HepG2 (cell line): ENCODE data around the gene KCNK2. TPM values are rescaled to one million over a fixed set of nuclear protein-coding genes. Genes with fewer than 3 reads are reported as not detected.

Experiments used
- ATAC-seq: fragments of 200-7000 bp; cut with Tn5 transposase; 3 replicates; pipeline ENCODE4 v1.9.1; 2020; ENCODE audit warnings: mild to moderate bottlenecking, moderate library complexity
- BruUV-seq: library from RNA; stranded (reverse); fragments of 400-500 nt; replicated peaks from 2 replicates; lab custom pipeline; 2021; lab: Mats Ljungman, UMichigan
- CTCF ChIA-PET: fragments of 300-600 bp; formaldehyde crosslinking; extraction: SDS; loops from one replicate; lab custom pipeline; 2021; ENCODE audit warnings: low total read pairs, inconsistent platforms, low intra/inter-chr PET ratio; lab: Yijun Ruan, JAX
- POLR2A ChIA-PET: fragments of 350-600 bp; sonication (Branson Sonifier 250); formaldehyde crosslinking; loops from one replicate; lab custom pipeline; 2020; ENCODE audit warnings: antibody characterized with exemption, inconsistent platforms; lab: Yijun Ruan, JAX
- DNase-seq: peaks from one replicate; pipeline ENCODE4 v3.0.0-alpha.2; 2015; ENCODE audit warnings: low spot score
- FAIRE-seq: peaks from 3 replicates; lab custom pipeline; 2011; peaks lifted over from hg19 to GRCh38; lab: Jason Lieb, UNC
- H2AFZ ChIP-seq: one replicate; pipeline ENCODE4 v1.6.1; 2011; ENCODE audit warnings: low read length, inconsistent platforms
- H3K27ac ChIP-seq: fragments of 300-600 bp; 3 replicates; pipeline ENCODE4 v1.8.0; 2011; ENCODE audit warnings: mixed run types, mild to moderate bottlenecking, mixed read lengths, low read length, inconsistent platforms; ENCODE audit not compliant: insufficient read depth; ENCODE audit errors: extremely low read length
- H3K27me3 ChIP-seq, 2 experiments: fragments of 200-600 bp in 1 of 2; 2 replicates in 1 of 2; 3 replicates in 1 of 2; pipeline versions ENCODE4 v1.6.0 to v1.8.0; 2011; ENCODE audit warnings: low read length in 2 of 2, mild to moderate bottlenecking in 2 of 2, moderate library complexity in 2 of 2, inconsistent platforms in 1 of 2; ENCODE audit not compliant: insufficient read depth in 2 of 2, control insufficient read depth in 1 of 2
- H3K36me3 ChIP-seq, 2 experiments: fragments of 200-600 bp in 1 of 2; replicated peaks in 1 of 2; 2 replicates in 1 of 2; 3 replicates in 1 of 2; pipeline versions ENCODE4 v1.5.1 to v1.8.0; 2011; ENCODE audit warnings: low read length in 2 of 2, inconsistent platforms in 1 of 2; ENCODE audit not compliant: insufficient read depth in 2 of 2, control insufficient read depth in 1 of 2
- H3K4me1 ChIP-seq: 2 replicates; pipeline ENCODE4 v1.5.1; 2012; ENCODE audit warnings: low read length, inconsistent platforms; ENCODE audit not compliant: insufficient read depth
- H3K4me2 ChIP-seq: 2 replicates; pipeline ENCODE4 v1.6.0; 2011; ENCODE audit warnings: low read depth, low read length, inconsistent platforms
- H3K4me3 ChIP-seq, 3 experiments: fragments of 200-600 bp in 1 of 3; sonication (generic), shearing (Covaris generic) in 1 of 3; replicated peaks in 1 of 3; 2 replicates each; pipeline ENCODE4 v1.5.1; 2011 to 2016; ENCODE audit warnings: low read length in 3 of 3, inconsistent platforms in 2 of 3, low read depth in 2 of 3, mild to moderate bottlenecking in 2 of 3, control low read depth in 1 of 3, mixed read lengths in 1 of 3; ENCODE audit not compliant: insufficient read depth in 1 of 3
- H3K79me2 ChIP-seq: one replicate; pipeline ENCODE4 v1.6.1; 2011; ENCODE audit warnings: low read length, inconsistent platforms; ENCODE audit not compliant: insufficient read depth
- H3K9ac ChIP-seq: 2 replicates; pipeline ENCODE4 v1.6.0; 2011; ENCODE audit warnings: mild to moderate bottlenecking, low read depth, low read length, inconsistent platforms; ENCODE audit not compliant: insufficient read depth
- H3K9me3 ChIP-seq: 2 replicates; pipeline ENCODE4 v1.5.1; 2012; ENCODE audit warnings: mild to moderate bottlenecking, low read length
- H4K20me1 ChIP-seq: 2 replicates; pipeline ENCODE4 v1.6.0; 2011; ENCODE audit warnings: inconsistent platforms, mild to moderate bottlenecking, low read length, moderate library complexity; ENCODE audit not compliant: insufficient read depth
- EED ChIP-seq: sonication (generic); formaldehyde crosslinking; IDR thresholded peaks from 2 replicates; pipeline ENCODE4 v1.5.0; 2020; ENCODE audit warnings: mild to moderate bottlenecking, missing genetic modification reagents
- ELF3 ChIP-seq: IDR thresholded peaks from 2 replicates; pipeline ENCODE4 v1.6.1; 2016; ENCODE audit warnings: missing genetic modification reagents, missing compliant biosample characterization
- JUND ChIP-seq: sonication (generic); formaldehyde crosslinking; IDR thresholded peaks from 2 replicates; pipeline ENCODE4 v1.8.0; 2022; ENCODE audit warnings: mild to moderate bottlenecking, missing genetic modification reagents
- KLF12 ChIP-seq: sonication (generic); formaldehyde crosslinking; IDR thresholded peaks from 2 replicates; pipeline ENCODE4 v1.4.0; 2020; ENCODE audit warnings: missing genetic modification reagents, borderline replicate concordance
- NFKBIZ ChIP-seq: IDR thresholded peaks from 2 replicates; pipeline ENCODE4 v1.6.1; 2018; ENCODE audit warnings: missing genetic modification reagents, missing compliant biosample characterization
- SIN3A ChIP-seq: IDR thresholded peaks from 2 replicates; pipeline ENCODE4 v1.6.1; 2011; ENCODE audit warnings: low read depth, mild to moderate bottlenecking, control low read depth, low read length, borderline replicate concordance
- TCF7 ChIP-seq: sonication (generic); IDR thresholded peaks from 2 replicates; pipeline ENCODE4 v1.6.1; 2016; ENCODE audit warnings: antibody characterized with exemption, low read depth
- ZNF253 ChIP-seq: sonication (generic); formaldehyde crosslinking; IDR thresholded peaks from 2 replicates; pipeline ENCODE4 v1.8.0; 2022; ENCODE audit warnings: mild to moderate bottlenecking, missing genetic modification reagents, borderline replicate concordance
- ZNF737 ChIP-seq: sonication (generic); formaldehyde crosslinking; IDR thresholded peaks from 2 replicates; pipeline ENCODE4 v1.5.0; 2020; ENCODE audit warnings: missing genetic modification reagents, mild to moderate bottlenecking, borderline replicate concordance
- WGBS: methylation state at CpG from one replicate; pipeline ENCODE4 v1.1.6; 2017; ENCODE audit warnings: low lambda C conversion rate; 5-methylcytosine and 5-hydroxymethylcytosine counted together
- in situ Hi-C: cut with HindIII; loops from 2 replicates; pipeline ENCODE4 v1.10.0; 2017; ENCODE audit warnings: low pct_unique_long_range_greater_than_20kb; ENCODE audit not compliant: extremely low pct_ligation_motif_present
- intact Hi-C: fragments of 100-400 bp; cut with micrococcal nuclease; formaldehyde crosslinking; loops from one replicate; pipeline ENCODE4 v1.10.0; 2022; ENCODE audit not compliant: unreplicated experiment
- polyA plus RNA-seq, 8 experiments: library from polyadenylated mRNA; depleted of rRNA in 3 of 8; stranded (reverse) in 7 of 8; unstranded in 1 of 8; fragments of >200 nt; fragmentation: Illumina TruSeq in 4 of 8; extraction: Trizol in 4 of 8; gene quantifications; 2 replicates each; pipeline versions ENCODE4 v1.2.1 to v1.2.3, GENCODE V29; 2011 to 2016; ENCODE audit warnings: low read depth in 4 of 8, missing spikeins in 1 of 8, mixed read lengths in 1 of 8; ENCODE audit not compliant: insufficient read depth in 1 of 8
- total RNA-seq, 5 experiments: library from RNA; depleted of rRNA; stranded (reverse); fragments of >200 nt; fragmentation: Illumina TruSeq; extraction: Trizol; gene quantifications; 2 replicates each; pipeline ENCODE4 v1.2.3, GENCODE V29; 2016; ENCODE audit warnings: low read depth in 1 of 5
- TF ChIP-seq, protein P1 (sequence below), 2 experiments: IDR thresholded peaks; 2 replicates each; pipeline ENCODE4 v1.6.1; 2011 to 2012; ENCODE audit warnings: low read length in 2 of 2, borderline replicate concordance in 1 of 2, low read depth in 1 of 2, mild to moderate bottlenecking in 1 of 2, moderate library complexity in 1 of 2
- TF ChIP-seq, protein P2 (sequence below): sonication (generic); formaldehyde crosslinking; IDR thresholded peaks from 2 replicates; pipeline ENCODE4 v1.4.0; 2020; ENCODE audit warnings: mild to moderate bottlenecking, low read depth, missing genetic modification reagents
- TF ChIP-seq, protein P3 (sequence below): fragments of 450-650 bp; IDR thresholded peaks from 2 replicates; pipeline ENCODE4 v1.6.1; 2017; ENCODE audit warnings: mild to moderate bottlenecking

The KCNK2 gene
- total and polyA plus RNA-seq, 2 of the 13 experiments (the other 11 are each of a cell fraction or from before 2014, with no cell fraction given): not detected

DNA sequence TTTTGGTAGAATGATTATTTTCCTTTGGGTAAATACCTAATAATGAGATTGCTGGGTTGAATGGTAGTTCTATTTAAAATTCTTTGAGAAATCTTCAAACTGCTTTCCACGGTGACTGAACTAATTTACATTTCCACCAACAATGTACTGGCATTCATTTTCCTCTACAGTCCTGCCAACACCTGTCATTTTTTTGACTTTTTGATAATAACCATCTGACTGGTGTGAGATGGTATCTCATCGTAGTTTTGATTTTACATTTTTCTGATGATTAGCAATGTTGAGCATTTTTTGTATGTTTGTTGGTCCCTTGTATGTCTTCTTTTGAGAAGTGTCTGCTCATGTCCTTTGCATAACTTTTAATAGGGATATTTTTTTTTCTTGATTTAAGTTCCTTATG, 23.5 kb downstream of the KCNK2 start:
- intact Hi-C loops: no loop called here

More for the DNA sequence above, 23.5 kb downstream of the KCNK2 start:
- ATAC-seq (no peak), FAIRE-seq (no peak), DNase-seq (no peak)
- H3K27ac ChIP-seq: no peak overlapping the region
- no peaks in the 10 kb centered on the region for H3K4me1 ChIP-seq
- H3K27me3 ChIP-seq: no peaks in the 10 kb centered on the region
- H3K79me2 ChIP-seq: no peaks in the 10 kb centered on the region
- H3K4me2 ChIP-seq: no peak overlapping the region
- TF ChIP-seq JUND (no peak), SIN3A (no peak), KLF12 (CRISPR knock-in tag) (no peak), EED (CRISPR knock-in tag) (no peak), ZNF253 (no peak), TCF7 (no peak), NFKBIZ (no peak), ZNF737 (CRISPR knock-in tag) (no peak), ELF3 (no peak)
- TF ChIP-seq, protein P1, sequence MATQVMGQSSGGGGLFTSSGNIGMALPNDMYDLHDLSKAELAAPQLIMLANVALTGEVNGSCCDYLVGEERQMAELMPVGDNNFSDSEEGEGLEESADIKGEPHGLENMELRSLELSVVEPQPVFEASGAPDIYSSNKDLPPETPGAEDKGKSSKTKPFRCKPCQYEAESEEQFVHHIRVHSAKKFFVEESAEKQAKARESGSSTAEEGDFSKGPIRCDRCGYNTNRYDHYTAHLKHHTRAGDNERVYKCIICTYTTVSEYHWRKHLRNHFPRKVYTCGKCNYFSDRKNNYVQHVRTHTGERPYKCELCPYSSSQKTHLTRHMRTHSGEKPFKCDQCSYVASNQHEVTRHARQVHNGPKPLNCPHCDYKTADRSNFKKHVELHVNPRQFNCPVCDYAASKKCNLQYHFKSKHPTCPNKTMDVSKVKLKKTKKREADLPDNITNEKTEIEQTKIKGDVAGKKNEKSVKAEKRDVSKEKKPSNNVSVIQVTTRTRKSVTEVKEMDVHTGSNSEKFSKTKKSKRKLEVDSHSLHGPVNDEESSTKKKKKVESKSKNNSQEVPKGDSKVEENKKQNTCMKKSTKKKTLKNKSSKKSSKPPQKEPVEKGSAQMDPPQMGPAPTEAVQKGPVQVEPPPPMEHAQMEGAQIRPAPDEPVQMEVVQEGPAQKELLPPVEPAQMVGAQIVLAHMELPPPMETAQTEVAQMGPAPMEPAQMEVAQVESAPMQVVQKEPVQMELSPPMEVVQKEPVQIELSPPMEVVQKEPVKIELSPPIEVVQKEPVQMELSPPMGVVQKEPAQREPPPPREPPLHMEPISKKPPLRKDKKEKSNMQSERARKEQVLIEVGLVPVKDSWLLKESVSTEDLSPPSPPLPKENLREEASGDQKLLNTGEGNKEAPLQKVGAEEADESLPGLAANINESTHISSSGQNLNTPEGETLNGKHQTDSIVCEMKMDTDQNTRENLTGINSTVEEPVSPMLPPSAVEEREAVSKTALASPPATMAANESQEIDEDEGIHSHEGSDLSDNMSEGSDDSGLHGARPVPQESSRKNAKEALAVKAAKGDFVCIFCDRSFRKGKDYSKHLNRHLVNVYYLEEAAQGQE (IDR thresholded peaks at IDR 0.05; ENCODE audit: borderline replicate concordance in 1 of 2, low read depth in 1 of 2, low read length in 2 of 2): no peak
- TF ChIP-seq, protein P2, sequence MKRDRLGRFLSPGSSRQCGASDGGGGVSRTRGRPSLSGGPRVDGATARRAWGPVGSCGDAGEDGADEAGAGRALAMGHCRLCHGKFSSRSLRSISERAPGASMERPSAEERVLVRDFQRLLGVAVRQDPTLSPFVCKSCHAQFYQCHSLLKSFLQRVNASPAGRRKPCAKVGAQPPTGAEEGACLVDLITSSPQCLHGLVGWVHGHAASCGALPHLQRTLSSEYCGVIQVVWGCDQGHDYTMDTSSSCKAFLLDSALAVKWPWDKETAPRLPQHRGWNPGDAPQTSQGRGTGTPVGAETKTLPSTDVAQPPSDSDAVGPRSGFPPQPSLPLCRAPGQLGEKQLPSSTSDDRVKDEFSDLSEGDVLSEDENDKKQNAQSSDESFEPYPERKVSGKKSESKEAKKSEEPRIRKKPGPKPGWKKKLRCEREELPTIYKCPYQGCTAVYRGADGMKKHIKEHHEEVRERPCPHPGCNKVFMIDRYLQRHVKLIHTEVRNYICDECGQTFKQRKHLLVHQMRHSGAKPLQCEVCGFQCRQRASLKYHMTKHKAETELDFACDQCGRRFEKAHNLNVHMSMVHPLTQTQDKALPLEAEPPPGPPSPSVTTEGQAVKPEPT (CRISPR knock-in tag): no peak
- TF ChIP-seq, protein P3, sequence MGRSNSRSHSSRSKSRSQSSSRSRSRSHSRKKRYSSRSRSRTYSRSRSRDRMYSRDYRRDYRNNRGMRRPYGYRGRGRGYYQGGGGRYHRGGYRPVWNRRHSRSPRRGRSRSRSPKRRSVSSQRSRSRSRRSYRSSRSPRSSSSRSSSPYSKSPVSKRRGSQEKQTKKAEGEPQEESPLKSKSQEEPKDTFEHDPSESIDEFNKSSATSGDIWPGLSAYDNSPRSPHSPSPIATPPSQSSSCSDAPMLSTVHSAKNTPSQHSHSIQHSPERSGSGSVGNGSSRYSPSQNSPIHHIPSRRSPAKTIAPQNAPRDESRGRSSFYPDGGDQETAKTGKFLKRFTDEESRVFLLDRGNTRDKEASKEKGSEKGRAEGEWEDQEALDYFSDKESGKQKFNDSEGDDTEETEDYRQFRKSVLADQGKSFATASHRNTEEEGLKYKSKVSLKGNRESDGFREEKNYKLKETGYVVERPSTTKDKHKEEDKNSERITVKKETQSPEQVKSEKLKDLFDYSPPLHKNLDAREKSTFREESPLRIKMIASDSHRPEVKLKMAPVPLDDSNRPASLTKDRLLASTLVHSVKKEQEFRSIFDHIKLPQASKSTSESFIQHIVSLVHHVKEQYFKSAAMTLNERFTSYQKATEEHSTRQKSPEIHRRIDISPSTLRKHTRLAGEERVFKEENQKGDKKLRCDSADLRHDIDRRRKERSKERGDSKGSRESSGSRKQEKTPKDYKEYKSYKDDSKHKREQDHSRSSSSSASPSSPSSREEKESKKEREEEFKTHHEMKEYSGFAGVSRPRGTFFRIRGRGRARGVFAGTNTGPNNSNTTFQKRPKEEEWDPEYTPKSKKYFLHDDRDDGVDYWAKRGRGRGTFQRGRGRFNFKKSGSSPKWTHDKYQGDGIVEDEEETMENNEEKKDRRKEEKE: no peak
- ChIA-PET POLR2A (no interaction called here), CTCF (no interaction called here)
- in situ Hi-C loops: no loop called here
- H3K36me3 ChIP-seq: no peaks in the 10 kb centered on the region
- no peak overlapping the region for H2AFZ ChIP-seq
- no TSS peak for BruUV-seq
- 0% methylated on average over 2 of the region's 2 CpGs for WGBS
- no peaks in the 10 kb centered on the region for H4K20me1 ChIP-seq
- no peak overlapping the region for H3K4me3 ChIP-seq
- no peaks in the 10 kb centered on the region for H3K9me3 ChIP-seq
- no peak overlapping the region for H3K9ac ChIP-seq
